H1 (cell line): ENCODE measurements around the gene ATP6V1F. TPM values are rescaled to one million over a fixed set of nuclear protein-coding genes. Genes with fewer than 3 reads are reported as not detected.

Experiments used
- HDAC6 ChIP-seq: IDR thresholded peaks from one replicate; pipeline ENCODE4 v1.7.1; 2012; ENCODE audit warnings: low read depth, mild to moderate bottlenecking, inconsistent platforms, low read length, moderate library complexity
- JUND ChIP-seq: IDR thresholded peaks from 2 replicates; pipeline ENCODE4 v1.6.1; 2011; ENCODE audit warnings: mild to moderate bottlenecking, improper control_type of control experiment, low read length
- MAFK ChIP-seq: IDR thresholded peaks from 2 replicates; pipeline ENCODE4 v1.6.1; 2012; ENCODE audit warnings: low read depth, mild to moderate bottlenecking, improper control_type of control experiment, low read length
- RXRA ChIP-seq: IDR thresholded peaks from 2 replicates; pipeline ENCODE4 v1.6.1; 2011; ENCODE audit warnings: low read depth, mild to moderate bottlenecking, low read length, moderate library complexity; ENCODE audit not compliant: insufficient read depth
- SP2 ChIP-seq: IDR thresholded peaks from 2 replicates; pipeline ENCODE4 v1.6.1; 2012; ENCODE audit warnings: mild to moderate bottlenecking, low read length, inconsistent platforms
- SUZ12 ChIP-seq: fragments of 200-600 bp; sonication (generic); IDR thresholded peaks from 2 replicates; pipeline ENCODE4 v1.6.1; 2012; ENCODE audit warnings: mild to moderate bottlenecking, inconsistent platforms, low read length, moderate library complexity, mixed read lengths
- polyA plus RNA-seq, 7 experiments: library from polyadenylated mRNA; depleted of rRNA in 3 of 7; stranded (reverse) in 5 of 7; unstranded in 2 of 7; fragments of >200 nt in 5 of 7; fragments of 200-250 nt in 2 of 7; gene quantifications; 1 replicate in 5 of 7; 2 replicates in 1 of 7; 4 replicates in 1 of 7; pipeline versions ENCODE4 v1.2.1 to v1.2.3, GENCODE V29; 2011 to 2013; ENCODE audit warnings: missing spikeins in 2 of 7, mixed read lengths in 2 of 7
- total RNA-seq: library from RNA; stranded (reverse); fragmentation: NEBNext Ultra II Directional; extraction: Animal tissue kit (Norgen Biotek cat#: 25700); gene quantifications from 2 replicates; pipeline ENCODE4 v1.2.1, GENCODE V29; 2021

ATP6V1F gene
- total and polyA plus RNA-seq, 2 of the 8 experiments (the other 6 are each of a cell fraction or from before 2014, with no cell fraction given), result 104 to 318 TPM

- no peak for TF ChIP-seq HDAC6
- TF ChIP-seq JUND, result no peak
- no peak for TF ChIP-seq RXRA
- no peak for TF ChIP-seq MAFK
- no peak for TF ChIP-seq SUZ12
- no peak for TF ChIP-seq SP2
Observed at GRCh38 chr7:128902761-128903585, 40.3 kb downstream of the ATP6V1F start (continued).
